ENCODE results near the gene NOC4L.
"Not testable (repeated sequence)": the region's sequence is repeated elsewhere in the genome, so short reads cannot be mapped to it uniquely, and the experiment has no call there.

Gene NOC4L

DNA sequence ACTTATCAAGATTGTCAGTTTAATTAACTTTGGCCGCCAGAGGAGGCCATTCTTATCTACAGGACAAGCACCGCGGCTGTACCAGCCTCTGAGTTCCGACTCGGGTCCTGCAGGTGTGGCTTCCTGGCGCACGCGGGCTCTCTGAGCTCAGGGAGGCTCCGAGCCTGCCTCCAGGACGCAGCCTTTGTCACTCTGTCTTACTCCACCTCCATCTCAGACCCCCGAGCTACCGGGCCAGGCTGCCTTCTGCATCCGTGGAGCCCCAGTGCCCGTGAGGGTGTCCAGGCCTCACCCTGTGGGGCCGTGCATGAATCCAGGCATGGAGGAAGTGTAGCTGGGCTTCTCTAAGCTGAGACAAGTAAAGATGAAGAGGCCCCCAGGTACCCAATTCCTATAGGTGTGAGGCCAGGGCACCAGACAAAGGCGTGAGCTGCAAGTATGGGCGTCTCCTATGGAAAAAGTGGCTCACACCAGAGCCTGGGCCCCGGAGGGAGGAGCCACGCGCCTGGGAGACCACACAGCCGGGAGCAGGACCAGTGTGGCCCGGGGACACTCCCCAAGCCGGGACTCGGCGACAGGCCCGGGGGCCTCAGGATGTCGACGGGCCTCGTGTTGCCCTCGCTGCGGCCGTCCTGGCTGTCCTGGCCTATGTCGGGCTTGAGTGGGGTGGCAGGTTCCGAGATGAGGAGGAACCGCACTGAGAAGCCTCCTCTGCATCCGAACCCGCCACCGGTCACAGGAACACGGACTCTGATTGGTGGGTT, 42.8 kb downstream of the NOC4L start:
- DNase-seq: no peak

- no peak for DNase-seq
Observed at GRCh38 chr12:132187646-132188450, 43.6 kb downstream of the NOC4L start.

DNA sequence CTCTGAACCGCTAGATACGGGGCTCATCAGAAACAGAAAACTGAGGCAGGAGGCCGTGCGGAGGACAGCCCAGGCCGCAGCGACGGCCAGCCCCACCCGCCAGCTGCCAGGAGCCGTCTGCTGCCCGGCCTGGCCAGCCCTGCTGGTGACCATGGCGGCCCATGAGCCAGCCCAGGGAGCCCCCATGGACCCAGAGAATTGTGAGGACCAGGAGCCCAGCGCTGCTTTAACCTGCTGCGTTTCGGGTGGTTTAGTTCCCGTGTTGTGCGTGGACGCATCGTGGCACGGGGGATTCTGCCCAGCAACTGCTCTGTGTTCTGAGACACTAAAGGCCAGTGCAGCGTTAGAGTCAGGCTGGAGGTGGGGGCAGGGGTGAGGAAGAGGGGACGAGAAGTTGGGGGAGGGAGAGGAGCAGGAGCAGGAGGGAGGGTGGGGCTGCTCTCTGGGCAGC, 44.2 kb downstream of the NOC4L start:
- DNase-seq: no peak

GRCh38 chr12:132188916-132189325, 44.7 kb downstream of the NOC4L start:
- no peak for DNase-seq

DNA sequence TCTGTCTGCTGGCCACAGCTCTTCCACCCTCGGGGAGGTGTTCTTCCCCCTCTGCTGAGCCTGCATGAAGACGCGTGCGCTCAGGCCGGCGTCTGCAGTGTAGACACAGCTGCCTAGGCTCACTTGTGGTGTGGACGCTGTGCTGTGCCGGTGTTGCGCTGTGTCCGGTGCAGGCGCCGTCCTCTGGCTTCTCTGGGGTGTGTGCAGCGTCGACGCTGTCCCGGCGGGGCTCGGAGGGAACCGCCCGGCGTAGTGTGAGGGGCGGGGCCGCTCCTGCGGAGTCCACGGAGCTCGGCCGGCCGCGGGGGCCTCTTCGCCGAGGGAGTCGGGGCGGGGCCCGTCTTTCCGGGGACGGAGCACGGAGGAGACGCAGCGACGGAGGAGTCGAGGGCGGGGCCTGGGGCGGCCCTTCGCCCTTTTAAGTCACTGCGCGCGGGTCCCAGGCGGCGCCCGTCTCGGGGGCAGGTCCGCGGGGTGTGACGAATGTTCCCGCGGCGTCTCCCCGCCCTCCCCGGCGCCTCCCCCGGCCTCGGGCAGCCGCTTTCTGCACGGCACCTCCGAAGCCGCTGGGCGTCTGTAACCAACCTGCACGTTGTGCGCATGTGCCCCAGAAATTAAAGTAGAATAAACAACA, 45.2 kb downstream of the NOC4L start:
- no peak for DNase-seq

- DNase-seq: no peak
Observed at GRCh38 chr12:132190012-132190755, 45.9 kb downstream of the NOC4L start.

GRCh38 chr12:132190834-132191500, 46.7 kb downstream of the NOC4L start:
- DNase-seq: no peak

DNA sequence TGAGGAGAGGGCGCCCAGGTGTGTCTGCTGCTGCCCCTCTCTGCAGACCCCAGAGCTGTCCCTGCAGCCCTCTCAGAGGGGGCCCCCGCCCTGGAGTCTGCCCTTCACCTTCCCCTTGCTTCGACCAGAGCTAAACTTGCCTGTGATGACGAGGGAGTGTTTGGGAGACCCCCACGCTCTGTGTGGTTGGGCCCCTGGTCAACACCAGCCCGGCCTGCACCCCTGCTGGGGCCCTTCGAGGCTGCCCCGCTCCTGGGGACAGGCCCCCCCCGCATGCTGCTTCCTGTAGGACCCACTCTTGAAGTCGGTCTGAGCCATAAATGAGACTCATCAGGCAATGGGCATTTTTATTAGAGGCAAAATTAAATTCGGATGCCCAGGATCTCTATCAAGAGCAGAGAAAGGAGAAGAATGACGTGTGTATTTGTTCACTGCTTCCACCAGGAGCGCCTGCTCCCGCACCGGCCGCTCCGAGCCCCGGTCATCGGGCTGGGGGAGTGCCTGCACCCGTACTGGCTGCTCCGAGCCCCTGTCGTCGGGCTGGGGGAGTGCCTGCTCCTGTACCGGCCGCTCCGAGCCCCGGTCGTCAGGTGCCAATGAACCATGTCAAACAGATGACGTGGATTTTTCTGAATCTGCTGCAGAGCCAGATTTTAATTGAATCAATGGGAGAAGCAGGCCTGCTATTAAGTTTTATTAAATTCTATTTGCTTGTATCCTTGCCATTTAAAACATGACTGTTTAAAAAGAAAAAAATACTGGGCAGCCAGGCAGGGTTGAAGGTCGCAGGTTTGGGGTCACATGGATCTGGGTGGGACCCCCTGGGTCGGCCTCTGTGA, 47.7 kb downstream of the NOC4L start:
- no peak for DNase-seq

DNA sequence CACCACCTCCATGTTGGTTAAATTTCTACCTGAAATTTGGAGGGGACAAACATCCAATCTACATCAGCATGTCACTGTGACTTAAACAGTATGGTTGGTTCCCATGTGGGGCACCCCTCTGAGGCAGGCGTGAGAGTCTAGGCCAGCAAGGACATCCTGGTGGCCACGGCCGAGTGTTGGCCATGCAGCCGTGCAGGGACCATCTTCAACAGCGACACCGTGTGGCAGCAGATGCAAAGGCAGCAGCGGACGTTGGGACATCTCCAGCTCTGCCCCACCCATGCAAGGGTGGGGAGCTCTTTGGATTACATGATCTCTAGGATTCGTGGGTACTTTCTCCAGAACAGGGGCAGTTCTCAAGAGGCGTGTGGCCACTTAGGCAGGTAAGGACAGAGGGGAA, 49.8 kb downstream of the NOC4L start:
- no peak for DNase-seq

DNA sequence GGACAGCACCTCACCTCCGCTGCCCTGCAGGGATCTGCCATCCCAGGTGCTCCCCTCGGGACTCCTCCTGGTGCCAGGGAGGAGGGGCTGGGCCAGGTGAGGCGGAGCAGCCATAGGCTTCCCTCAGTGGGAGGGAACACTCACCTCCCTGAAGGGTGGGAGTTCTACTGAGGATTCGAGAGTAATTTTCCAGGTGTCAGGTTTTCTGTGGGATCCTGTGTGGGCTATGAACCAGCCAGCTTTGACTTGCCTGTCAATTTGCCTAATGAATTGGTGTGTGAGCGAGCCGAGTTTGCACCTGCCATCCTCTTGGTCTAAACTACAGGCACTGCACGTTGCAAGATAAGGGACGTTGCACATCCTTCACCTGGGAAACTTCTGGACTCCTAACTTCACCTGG, 50.3 kb downstream of the NOC4L start:
- no peak for DNase-seq

GRCh38 chr12:132195242-132195641, 51.0 kb downstream of the NOC4L start:
- DNase-seq: not testable (repeated sequence)

DNA sequence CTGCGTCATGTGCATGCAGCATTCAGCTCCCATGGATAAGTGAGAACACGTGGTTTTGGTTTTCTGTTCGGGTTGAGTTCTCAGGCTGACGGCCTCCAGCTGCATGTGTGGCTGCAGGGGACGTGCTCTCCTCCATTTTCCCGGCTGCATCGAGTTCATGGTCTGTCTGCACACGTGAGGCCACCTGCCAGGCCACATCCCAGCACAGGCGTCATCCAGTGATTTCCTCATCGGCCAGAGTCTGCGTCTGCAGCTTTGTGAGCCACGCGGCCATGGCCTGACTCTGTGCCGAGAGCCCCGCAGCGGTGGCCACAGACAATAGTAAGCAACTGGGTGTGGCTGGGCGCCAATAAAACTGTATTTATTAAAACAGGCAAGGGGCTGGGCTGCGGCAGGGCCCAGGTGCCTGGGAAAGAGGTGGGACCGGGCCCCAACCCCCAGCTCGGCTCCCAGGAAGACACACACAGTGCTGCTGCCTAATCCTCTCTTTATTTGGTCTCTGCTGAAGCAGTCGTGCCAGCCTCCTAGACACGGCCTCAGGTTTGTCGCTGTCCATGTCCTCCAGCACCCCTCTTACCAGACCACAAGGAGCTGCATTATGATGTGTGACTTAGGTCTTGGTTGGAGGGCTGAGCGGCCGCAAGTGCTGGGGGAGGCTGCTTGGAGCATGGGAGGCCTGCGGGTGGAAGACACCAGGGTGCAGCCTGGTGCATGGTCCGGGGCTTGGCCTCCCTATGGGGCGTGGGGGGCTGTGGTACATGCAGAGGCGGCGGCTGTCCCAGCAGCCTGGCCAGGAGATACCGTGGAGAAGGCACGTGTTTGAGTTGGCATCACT, 52.0 kb downstream of the NOC4L start:
- DNase-seq: peak; percentile 13

DNA sequence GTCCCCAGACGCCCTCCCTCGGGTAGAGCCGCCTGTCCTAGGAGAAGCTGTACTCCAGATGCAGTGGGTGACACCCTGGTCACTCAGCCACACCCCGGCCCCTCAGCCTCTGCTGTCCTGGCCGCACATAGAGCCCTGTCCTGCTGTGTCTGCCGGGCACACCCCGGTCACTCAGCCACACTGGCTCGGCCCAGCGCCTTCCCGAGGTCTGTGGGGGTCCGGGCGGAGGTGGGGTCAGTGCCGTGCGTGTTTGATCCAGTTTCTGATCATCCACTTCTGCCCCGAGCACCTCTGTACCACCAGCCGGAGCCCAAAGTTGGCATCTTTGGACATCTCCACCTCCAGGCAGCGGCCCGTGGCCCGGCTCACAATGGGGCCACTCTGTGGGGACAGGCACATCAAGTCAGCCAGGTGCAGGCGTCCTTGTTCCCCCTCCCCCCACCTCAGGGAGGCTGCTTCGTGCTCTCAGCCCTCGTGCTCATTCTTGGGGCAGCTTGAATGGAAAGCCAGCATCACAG, 52.7 kb downstream of the NOC4L start:
- no peak for DNase-seq

DNA sequence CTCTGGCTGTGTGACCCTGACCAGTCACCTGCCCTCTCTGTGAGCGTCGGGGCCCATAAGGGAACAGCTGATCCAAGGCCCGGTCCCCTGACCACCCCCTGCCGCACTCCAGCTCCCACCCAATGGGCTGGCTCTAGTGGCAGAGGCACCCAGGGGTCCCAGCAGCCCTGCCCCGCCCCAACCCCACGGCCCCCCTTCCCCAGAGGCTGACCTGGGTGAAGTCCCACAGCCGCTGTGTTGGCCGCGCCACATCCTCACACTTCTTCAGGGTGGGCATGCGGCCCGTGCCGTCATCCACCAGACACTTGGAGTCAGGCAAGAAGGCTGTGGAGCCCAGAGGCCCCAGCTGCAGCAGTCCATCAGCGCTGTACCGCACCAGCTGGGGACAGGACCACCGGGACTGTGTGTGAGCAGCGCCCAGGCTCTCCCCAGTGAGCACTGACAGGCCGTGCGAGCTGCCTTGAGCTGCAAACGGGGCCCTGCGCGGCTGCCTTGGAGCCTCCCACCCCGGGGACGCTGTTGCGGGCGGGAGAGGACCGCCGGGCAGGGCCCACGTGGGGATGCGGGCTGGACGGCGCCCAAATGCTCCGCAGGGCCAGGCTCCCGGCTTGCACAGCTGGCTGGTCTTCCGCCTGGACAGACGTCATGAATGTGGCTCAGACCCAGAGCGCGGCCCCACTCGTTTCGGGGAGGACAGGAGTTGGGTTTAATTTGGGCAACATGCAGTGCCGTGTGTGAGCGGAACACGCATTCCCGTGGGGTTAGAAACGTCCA, 53.5 kb downstream of the NOC4L start:
- DNase-seq: no peak

- no peak for DNase-seq
Observed at GRCh38 chr12:132199101-132199500, 54.8 kb downstream of the NOC4L start.

GRCh38 chr12:132199526-132200319, 55.5 kb downstream of the NOC4L start:
- DNase-seq: no peak

DNA sequence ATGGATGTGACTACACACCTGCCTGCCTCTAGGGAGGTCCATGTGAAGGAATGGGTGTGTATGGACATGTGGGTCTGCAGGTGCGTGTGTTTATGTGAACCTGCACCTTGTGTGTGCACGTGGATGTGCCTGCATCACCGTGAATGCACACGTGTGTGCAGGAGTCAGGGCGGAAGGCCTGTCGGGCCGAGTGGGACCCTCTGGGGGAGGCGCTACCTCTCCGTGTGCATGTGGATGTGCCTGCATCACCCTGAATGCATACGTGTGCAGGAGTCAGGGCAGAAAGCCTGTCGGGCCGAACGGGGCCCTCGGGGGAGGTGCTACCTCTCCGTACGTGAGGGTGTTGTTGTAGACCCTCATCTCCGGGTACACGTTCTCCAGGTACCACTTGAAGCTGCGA, 56.5 kb downstream of the NOC4L start:
- DNase-seq: no peak

DNA sequence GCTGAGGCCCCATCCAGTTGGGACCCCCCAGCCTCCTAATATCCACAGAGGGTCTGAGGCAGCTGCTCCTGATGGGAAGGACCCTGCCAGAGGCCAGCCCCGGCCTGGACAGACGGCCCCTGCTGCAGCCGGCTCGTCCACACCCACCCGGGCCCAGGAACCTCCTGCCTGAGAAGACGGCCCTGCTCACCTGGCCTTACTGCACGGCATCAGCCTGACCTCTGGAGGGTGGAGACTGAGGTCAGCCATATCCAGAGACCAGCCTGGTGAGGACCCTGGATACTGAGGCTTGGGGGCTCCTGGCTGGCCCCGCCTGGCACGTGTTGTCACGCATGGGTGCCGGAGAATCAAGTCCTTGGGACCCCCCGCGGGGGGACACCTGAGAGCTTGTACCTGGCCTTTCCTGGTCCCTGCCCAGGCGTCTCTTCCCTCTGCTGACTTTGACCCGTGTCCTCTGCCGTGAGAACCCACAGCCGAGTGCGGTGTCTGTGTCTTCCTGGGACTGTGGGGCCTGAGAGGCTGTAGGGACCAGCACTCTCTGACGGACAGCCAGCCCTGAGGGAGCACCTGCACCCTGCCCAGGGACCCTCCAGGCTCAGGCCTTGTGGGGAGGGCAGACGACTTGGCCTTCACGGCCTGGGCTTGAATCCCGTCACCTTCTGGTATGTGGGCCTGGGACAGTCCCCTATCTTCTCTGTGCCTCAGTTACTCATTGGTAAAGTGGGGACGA, 57.3 kb downstream of the NOC4L start:
- DNase-seq: no peak

Data from NCI-H1092 treated with DMSO at 0.1 percent for 48 hours (cell line).